NOMO-1 treated with DMSO at 0.1 percent for 48 hours (cell line): ENCODE results near the gene RGS17.

Experiments used
- DNase-seq: peaks from one replicate; lab custom pipeline; 2025; ENCODE audit not compliant: unreplicated experiment; lab: John Stamatoyannopoulos, UW

RGS17 gene

GRCh38 chr6:152959333-152959732 is 171.7 kb downstream of the RGS17 start:
- no peak for DNase-seq

GRCh38 chr6:152957796-152958195 is 173.3 kb downstream of the RGS17 start:
- no peak for DNase-seq
